HG02943 (cell line): Measurements from ENCODE around the gene CES5A.
"Not testable (repeated sequence)": the region's sequence is repeated elsewhere in the genome, so short reads cannot be mapped to it uniquely, and the experiment has no call there.

ENCODE experiments used
- ATAC-seq: cut with Tn5 transposase; IDR thresholded peaks from one replicate; pipeline ENCODE4 v1.9.1; 2021; ENCODE audit warnings: mild to moderate bottlenecking, low read depth, moderate library complexity; ENCODE audit not compliant: unreplicated experiment

Gene CES5A

GRCh38 chr16:55888546-55888945 lies 13.4 kb upstream of the CES5A start:
- no peak for ATAC-seq

GRCh38 chr16:55876854-55877253 lies 1.7 kb upstream of the CES5A start:
- ATAC-seq: no peak

GRCh38 chr16:55873122-55873521 lies 2.1 kb downstream of the CES5A start:
- no peak for ATAC-seq

GRCh38 chr16:55872130-55872529 lies 3.0 kb downstream of the CES5A start:
- no peak for ATAC-seq

- ATAC-seq: no peak
These were observed 3.6 kb downstream of the CES5A start for GRCh38 chr16:55871411-55872038.

GRCh38 chr16:55868980-55869379 lies 6.2 kb downstream of the CES5A start:
- no peak for ATAC-seq

GRCh38 chr16:55868137-55868536 lies 7.0 kb downstream of the CES5A start:
- no peak for ATAC-seq

- ATAC-seq: no peak
These were observed 13.9 kb downstream of the CES5A start for GRCh38 chr16:55861288-55861687.

- not testable (repeated sequence) for ATAC-seq
These were observed 17.5 kb downstream of the CES5A start for GRCh38 chr16:55857650-55858049.

GRCh38 chr16:55856950-55857349 lies 18.2 kb downstream of the CES5A start:
- no peak for ATAC-seq

GRCh38 chr16:55853114-55853513 lies 22.1 kb downstream of the CES5A start:
- ATAC-seq: no peak

- no peak for ATAC-seq
These were observed 25.6 kb downstream of the CES5A start for GRCh38 chr16:55849536-55849935.

- no peak for ATAC-seq
These were observed 28.4 kb downstream of the CES5A start for GRCh38 chr16:55846598-55847346.

- no peak for ATAC-seq
These were observed 32.1 kb downstream of the CES5A start for GRCh38 chr16:55843105-55843395.

GRCh38 chr16:55842369-55843104 lies 32.6 kb downstream of the CES5A start:
- ATAC-seq: no peak

- ATAC-seq: no peak
These were observed 36.1 kb downstream of the CES5A start for GRCh38 chr16:55839115-55839514.

- no peak for ATAC-seq
These were observed 39.0 kb downstream of the CES5A start for GRCh38 chr16:55836158-55836611.

- ATAC-seq: no peak
These were observed 39.6 kb downstream of the CES5A start for GRCh38 chr16:55835581-55835980.

- not testable (repeated sequence) for ATAC-seq
These were observed 40.0 kb downstream of the CES5A start for GRCh38 chr16:55835173-55835572.

- ATAC-seq: no peak
These were observed 41.1 kb downstream of the CES5A start for GRCh38 chr16:55834049-55834448.
